Measurements from ENCODE around the gene NPC1L1. TPM values are rescaled to one million over a fixed set of nuclear protein-coding genes. Genes with fewer than 3 reads are reported as not detected.
A peak's percentile ranks its signal among the peaks of the same experiment; 100 is the strongest.

Gene NPC1L1
- total and polyA plus RNA-seq, 2 of the 4 experiments (the other 2 are of a cell fraction), result 0.07 TPM; not detected in 1

GRCh38 chr7:44488955-44489354, 52.2 kb downstream of the NPC1L1 start:
- intact Hi-C loops (cut with micrococcal nuclease), result no loop called here
- H3K9ac ChIP-seq (ENCODE audit: low read depth, low read length), result no peak overlapping the region; the same call in 1 of the 2 replicates
- 92% methylated on average over 2 of the region's 3 CpGs; no CpG with 5 or more reads in 1 of the 2 experiments for WGBS, 2 experiments (ENCODE audit: extremely low coverage in 2 of 2, insufficient read length in 1 of 2)

More at GRCh38 chr7:44488955-44489354, 52.2 kb downstream of the NPC1L1 start:
- in situ Hi-C loops (cut with MboI; ENCODE audit: low sequenced_read_pairs) (loop anchor here (5.0 kb wide), 1 partner anchor 68 kb away; no protein-coding TSS in a partner anchor), dilution Hi-C loops (cut with HindIII; ENCODE audit: low sequenced_read_pairs, unreplicated experiment) (no loop called here)
- H4K5ac ChIP-seq (ENCODE audit: low read depth, low read length), result no peak overlapping the region
- H3K27ac ChIP-seq (ENCODE audit: insufficient read depth, low read length), result no peak overlapping the region
- no peak overlapping the region for H2BK120ac ChIP-seq (ENCODE audit: low read depth, low read length)
- peaks cover 34 to 60% of the 10 kb centered on the region in 2 experiments for H3K79me1 ChIP-seq (ENCODE audit: low read depth in 1 of 2, low read length in 2 of 2)
- no peak for TF ChIP-seq CEBPB (IDR thresholded peaks at IDR 0.05; ENCODE audit: low read depth, low read length)
- no peak for TF ChIP-seq RFX5 (IDR thresholded peaks at IDR 0.05; ENCODE audit: low read depth, low read length)
- TF ChIP-seq POLR2A (IDR thresholded peaks at IDR 0.05; ENCODE audit: low read depth, low read length), result no peak
- no peak for TF ChIP-seq SMC3 (IDR thresholded peaks at IDR 0.05; ENCODE audit: low read depth, low read length)
- peaks cover 14% of the 10 kb centered on the region; the same call in 1 of the 2 replicates for H4K20me1 ChIP-seq (ENCODE audit: insufficient read depth, low read length)
- ATAC-seq (ENCODE audit: low read depth) (no peak), DNase-seq (no peak)
- H3K4me1 ChIP-seq (ENCODE audit: control insufficient read depth, insufficient read depth, low read length), result peaks cover 2% of the 10 kb centered on the region; the same call in 1 of the 2 replicates
- peak overlapping the region; percentile 91 for H3K4me2 ChIP-seq (ENCODE audit: low read depth, low read length)
- H3K36me3 ChIP-seq (ENCODE audit: control insufficient read depth, insufficient read depth, low read length), result peaks cover 8% of the 10 kb centered on the region
- no peak overlapping the region for H3K18ac ChIP-seq (ENCODE audit: low read depth, low read length)
- no peak overlapping the region for H2AK9ac ChIP-seq (replicated peaks; ENCODE audit: low read depth, low read length, poor library complexity)
- ChIA-PET CTCF (interaction anchor here (3.0 kb wide), 1 partner anchor 77 kb away, joined by 14 read pairs; no protein-coding TSS in a partner anchor), POLR2A (ENCODE audit: unreplicated experiment) (no interaction called here)
- H3K9me1 ChIP-seq (ENCODE audit: insufficient read depth, low read length), result peaks cover 19% of the 10 kb centered on the region
- peak overlapping the region; percentile 15; the same call in 1 of the 2 replicates for H2AK5ac ChIP-seq (ENCODE audit: low read depth, low read length)
- H2BK5ac ChIP-seq (ENCODE audit: low read depth, low read length, poor library complexity, severe bottlenecking), result no peak overlapping the region
- peak overlapping the region; percentile 94; the same call in 1 of the 2 replicates for H3K4me3 ChIP-seq (ENCODE audit: insufficient read depth, low read depth, low read length)
- no peak overlapping the region for H3K56ac ChIP-seq (ENCODE audit: extremely low read depth, insufficient read depth, low read length)
- no peak overlapping the region for H4K91ac ChIP-seq (ENCODE audit: insufficient read depth, low read depth, low read length)
- BruUV-seq (replicated peaks), result no TSS peak
- H3K14ac ChIP-seq (replicated peaks; ENCODE audit: low read depth, low read length), result 0 out of 2 replicates have a peak overlapping the region, but pooled peaks have one; percentile 37
- peak overlapping the region; percentile 82; the same call in 1 of the 2 replicates for H3K23ac ChIP-seq (ENCODE audit: low read depth, low read length)
- H2BK15ac ChIP-seq (ENCODE audit: low read depth, low read length), result no peak overlapping the region
- no peak overlapping the region for H2BK20ac ChIP-seq (ENCODE audit: low read depth, low read length)
- no peak overlapping the region for H3K4ac ChIP-seq (ENCODE audit: low read depth, low read length)
- H2AFZ ChIP-seq (replicated peaks; ENCODE audit: low read length, poor library complexity), result no peak overlapping the region
- H3K9me3 ChIP-seq (ENCODE audit: control insufficient read depth, insufficient read depth, low read length), result no peaks in the 10 kb centered on the region; the same call in 1 of the 2 replicates
- no peak overlapping the region for H4K8ac ChIP-seq (ENCODE audit: low read depth in 2 of 2, low read length in 2 of 2)
- no peaks in the 10 kb centered on the region for H3K27me3 ChIP-seq (ENCODE audit: control insufficient read depth, insufficient read depth, low read length)
